HG03439 (cell line): Measurements from ENCODE around the gene ABCB10.
"Not testable (repeated sequence)": the region's sequence is repeated elsewhere in the genome, so short reads cannot be mapped to it uniquely, and the experiment has no call there.

Experiments used
- ATAC-seq: cut with Tn5 transposase; IDR thresholded peaks from one replicate; pipeline ENCODE4 v1.9.1; 2021; ENCODE audit warnings: mild to moderate bottlenecking, moderate library complexity; ENCODE audit not compliant: unreplicated experiment

The ABCB10 gene

DNA sequence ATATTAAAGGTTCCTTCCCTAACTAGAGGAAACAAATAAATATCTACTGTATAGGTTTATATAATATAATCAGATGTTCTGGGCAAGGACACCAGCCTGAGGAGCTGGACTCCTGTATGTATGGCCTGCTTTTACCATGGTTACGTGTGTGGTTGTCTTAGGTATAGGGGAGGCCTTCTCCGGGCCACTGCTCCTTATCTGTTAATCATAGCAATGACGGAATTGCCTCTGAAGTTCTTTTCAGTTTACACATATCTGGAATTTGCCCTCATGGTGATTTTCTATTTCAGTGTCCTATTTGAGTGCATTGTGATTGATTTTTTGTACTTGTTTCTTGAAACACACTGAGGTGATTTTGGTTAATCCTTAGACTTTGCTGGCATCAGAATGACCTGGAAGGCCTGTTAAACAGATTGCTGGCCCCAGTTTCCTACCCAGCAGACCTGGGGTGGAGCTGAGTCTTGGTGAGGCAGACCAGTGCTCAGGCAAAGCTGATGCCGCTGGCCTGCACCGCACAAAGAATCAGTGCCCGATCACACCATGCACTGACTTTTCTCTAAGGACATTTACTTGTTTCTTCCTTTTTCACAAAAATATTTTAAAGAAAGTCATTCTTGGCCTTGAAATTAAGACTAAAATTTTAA lies 18.5 kb downstream of the ABCB10 start:
- no peak for ATAC-seq

DNA sequence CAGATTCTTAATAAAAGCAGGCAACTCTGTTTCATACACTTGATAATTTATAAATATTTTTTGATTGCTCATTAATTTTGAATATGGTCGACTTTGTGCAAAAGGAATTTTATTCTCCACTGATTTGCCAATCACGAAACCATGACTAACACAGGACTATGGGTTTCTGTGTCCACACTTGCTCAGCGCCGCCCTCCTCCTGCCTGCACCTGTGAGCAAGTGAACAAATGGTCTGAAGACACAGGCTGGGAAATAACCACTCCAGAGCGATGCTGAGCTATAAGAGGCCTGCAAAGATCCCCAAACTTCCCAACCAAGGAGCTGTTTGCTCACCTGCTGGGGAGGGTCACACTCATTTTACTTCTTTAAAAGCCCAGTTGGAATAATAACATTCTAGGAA lies 19.6 kb downstream of the ABCB10 start:
- ATAC-seq: no peak

GRCh38 chr1:229537894-229538293 lies 20.6 kb downstream of the ABCB10 start:
- no peak for ATAC-seq

- no peak for ATAC-seq
These were observed 21.5 kb downstream of the ABCB10 start for GRCh38 chr1:229536982-229537381.

- no peak for ATAC-seq
These were observed 23.3 kb downstream of the ABCB10 start for GRCh38 chr1:229535230-229535629.

DNA sequence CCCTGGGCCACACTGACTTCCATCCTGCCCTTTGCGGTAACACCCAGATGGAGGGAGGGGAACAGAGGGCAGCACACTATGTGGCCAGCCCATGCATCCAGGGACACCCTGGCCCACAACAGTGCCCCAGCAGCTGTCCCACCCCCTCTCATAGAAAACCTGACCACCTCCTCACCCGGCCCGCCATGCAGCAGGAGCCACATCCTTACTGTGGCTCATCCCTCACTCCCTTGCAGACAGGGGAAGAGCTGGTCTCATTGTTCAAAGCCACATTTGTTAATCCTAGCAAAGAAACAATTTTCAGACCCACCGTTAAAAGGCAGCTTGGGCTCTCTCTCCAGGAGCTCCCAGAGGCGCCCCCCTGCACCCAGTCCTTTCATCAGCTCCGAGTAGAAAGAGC lies 27.2 kb downstream of the ABCB10 start:
- ATAC-seq: no peak

GRCh38 chr1:229529639-229530038 lies 28.9 kb downstream of the ABCB10 start:
- ATAC-seq: no peak

- ATAC-seq: no peak
These were observed 31.8 kb downstream of the ABCB10 start for GRCh38 chr1:229526695-229527094.

DNA sequence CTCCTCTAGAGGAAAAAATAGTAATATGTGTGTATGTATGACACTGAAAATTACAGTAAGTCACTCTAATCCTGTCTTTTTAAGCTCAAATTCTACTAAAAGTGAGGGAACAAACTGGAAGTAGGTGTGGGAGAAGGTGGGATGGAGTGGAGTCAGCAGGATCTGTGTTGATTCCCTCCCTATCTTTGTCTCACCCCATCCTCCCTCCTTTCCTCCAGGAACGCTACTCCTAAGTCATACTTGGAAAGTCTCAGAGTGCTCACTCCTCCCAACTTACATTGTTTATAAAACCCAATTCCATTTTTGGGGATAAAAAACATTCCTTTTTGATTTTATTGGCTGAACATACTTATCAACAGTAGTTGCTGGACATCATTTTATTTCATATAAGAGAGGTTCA lies 35.5 kb downstream of the ABCB10 start:
- no peak for ATAC-seq

DNA sequence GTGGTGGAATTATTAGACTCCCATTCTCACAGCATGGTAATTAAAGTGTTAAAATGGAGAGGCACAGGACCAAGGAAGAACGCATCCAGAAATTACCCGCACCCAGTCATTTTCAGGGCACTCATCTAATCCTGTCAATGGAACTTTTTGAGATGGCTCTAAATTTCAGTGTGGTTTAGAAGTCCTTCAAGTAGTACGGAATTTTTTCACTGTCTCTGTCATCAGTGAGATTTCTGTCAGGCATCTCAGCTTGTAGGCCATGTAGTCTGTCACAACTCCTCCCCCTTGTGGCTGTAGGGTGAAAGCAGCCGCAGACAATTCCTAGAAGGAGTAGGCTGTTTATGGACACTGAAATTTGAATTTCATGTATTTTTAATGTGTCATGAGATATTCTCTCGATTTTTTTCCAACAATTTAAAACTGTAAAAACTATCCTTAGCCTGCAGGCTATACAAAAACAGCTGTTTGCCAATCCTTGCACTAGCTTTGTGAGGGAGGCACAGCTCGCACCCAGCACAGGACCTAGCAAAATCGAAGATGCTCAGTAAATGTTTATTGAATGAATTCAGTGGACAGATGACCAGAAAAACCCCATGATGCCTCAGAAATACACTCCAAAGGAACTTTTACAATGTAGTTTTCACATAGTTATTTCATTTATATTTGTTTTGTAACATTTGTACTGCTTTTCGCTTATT lies 43.8 kb downstream of the ABCB10 start:
- no peak for ATAC-seq

DNA sequence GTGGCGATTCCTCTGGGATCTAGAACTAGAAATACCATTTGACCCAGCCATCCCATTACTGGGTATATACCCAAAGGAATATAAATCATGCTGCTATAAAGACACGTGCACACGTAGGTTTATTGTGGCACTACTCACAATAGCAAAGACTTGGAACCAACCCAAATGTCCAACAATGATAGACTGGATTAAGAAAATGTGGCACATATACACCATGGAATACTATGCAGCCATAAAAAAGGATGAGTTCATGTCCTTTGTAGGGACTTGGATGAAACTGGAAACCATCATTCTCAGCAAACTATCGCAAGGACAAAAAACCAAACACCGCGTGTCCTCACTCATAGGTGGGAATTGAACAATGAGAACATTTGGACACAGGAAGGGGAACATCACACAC lies 46.9 kb downstream of the ABCB10 start:
- not testable (repeated sequence) for ATAC-seq

- not testable (repeated sequence) for ATAC-seq
These were observed 47.3 kb downstream of the ABCB10 start for GRCh38 chr1:229511201-229511600.

DNA sequence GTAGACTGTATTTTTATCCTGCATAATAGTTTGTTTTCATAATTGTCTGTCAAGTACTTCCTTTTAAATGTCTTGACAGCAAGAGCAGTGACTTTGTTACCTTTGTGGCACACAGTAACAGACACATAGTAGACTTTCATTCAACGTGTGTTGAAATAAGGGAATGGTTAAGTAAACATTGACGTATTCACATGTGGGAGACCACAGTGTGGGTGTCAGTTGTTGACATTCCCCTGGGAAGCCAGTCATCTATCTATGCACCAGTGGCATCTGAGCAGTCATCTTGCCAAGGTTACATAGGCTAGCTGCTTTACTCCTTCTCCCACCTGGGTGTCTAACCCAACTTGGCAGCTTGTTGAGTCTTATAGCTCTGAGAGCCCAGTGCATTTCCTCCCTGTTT lies 48.9 kb downstream of the ABCB10 start:
- no peak for ATAC-seq

DNA sequence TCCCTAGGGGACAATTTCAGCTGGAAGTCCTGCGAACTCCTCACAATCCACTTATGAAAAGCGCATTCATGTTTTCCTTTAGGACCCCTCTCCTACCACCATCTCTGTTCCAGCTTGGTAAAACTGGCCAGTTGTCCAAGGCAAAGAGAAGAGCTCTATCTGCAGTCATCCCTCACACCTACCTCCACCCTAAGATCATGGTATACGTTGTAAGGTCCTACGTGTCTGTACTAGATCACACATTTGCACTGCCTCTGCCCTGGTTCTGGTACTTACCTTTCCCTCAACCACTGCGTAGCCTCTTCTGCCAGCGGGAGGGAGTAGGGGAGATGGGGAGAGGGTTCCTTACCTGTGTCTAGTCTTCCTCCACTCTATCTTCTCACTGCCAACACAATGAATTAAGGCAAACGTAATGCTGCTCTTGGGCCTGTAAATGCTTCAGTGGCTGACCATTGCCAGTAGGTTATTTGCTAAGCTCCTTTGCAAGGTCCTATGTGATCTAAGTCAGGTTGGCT lies 49.6 kb downstream of the ABCB10 start:
- ATAC-seq: no peak

DNA sequence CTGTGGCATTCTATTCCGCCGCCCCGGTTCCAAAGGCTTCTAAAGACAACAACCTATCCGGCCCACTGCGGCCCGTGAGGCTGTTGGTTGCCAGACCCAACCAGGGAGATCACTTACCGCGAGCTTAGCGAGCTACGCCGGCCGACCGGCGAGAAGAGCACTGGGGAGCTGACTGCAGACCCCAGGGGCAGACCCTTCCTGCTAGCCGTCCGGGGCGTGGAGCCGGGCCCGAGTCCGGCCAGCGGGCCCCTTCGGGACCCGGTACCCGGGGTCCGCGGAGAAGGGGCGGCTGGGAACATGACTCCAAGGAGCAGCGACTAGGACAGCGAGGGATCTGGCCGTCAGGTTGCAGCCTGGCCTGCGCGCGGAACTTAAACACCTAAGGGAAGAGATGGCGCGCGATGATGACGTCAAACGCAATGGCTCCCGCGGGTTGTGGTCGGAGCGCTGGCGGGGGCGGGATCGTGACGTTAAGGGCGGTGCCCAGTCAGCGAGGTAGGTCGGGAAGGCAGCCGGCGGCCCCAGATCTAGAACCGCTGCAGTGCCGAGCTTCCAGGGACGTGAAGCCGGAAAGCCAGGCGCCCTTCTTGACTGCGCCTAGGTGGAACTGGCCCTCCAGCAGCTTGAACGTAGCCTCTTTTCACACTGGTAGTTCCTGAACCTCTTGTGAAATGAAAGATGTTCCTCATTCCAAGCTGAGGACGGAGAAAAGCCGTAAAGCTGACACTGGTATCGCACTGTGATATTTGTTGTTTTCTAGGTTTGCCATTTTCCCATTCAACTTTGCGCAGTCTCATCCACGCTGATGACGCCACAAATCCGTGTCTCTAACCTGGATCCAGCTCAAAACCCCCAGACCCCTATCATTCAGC lies 50.3 kb downstream of the ABCB10 start, which contains the start of gene NUP133:
Gene NUP133 (minus strand): TSS at position 391 of the 872 bp plus-strand sequence. CDS start 92 bp downstream, at position 299.
- peak; percentile 96 for ATAC-seq

- peak; percentile 6 for ATAC-seq
These were observed 51.0 kb downstream of the ABCB10 start for GRCh38 chr1:229507502-229507901.

DNA sequence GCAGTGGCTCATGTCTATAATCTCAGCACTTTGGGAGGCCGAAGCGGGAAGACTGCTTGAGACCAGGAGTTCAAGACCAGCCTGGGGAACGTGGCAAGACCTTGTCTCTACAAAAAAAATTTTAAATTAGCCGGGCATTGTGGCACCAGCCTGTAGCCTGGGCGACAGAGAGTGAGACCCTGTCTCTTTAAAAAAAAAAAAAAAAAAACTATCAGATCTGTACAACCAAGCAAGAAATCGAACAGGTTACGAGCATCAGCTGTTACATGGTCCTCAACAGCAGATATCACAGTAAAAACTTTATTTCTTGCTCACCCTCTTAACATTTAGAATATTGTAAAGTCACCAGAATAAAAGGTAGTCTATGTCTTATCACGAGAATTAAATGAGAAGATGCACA lies 51.9 kb downstream of the ABCB10 start:
- ATAC-seq: no peak

DNA sequence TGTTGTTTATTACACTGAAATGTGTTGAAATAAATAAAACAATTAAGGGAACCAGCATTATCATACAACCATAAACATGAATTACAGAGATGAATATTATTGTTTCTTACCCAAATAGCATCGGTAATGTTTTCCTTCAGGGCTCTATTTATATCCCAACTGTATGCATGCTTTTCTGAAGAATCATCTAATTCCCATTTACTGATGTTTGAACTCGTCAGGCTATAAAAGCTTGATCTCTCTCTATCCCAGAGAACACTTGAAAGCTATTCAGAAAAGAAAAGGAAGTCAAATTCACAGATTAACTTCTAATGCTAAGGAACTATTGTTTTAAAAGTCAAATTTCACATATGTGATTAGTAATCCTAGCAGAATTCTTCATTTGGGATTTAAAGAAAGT lies 62.7 kb downstream of the ABCB10 start:
- ATAC-seq: no peak

DNA sequence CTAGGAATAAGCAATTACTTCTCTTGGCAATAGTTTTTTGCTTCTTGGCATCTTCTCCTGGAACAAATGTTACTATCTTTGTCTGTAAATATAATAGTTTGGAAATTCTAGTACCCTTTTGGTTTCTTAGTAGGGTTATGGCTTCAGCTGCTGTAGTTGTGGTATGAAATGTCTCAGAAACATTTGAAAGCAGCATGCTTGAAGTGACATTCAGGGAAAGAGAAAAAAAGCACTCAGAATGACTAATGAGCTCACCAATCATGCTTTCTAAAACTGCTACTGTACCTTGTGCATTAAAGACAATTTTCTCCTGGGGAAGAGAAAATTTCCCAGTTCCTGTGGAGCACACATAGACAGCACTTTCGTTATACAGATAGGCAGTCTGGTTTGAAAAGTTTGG lies 71.3 kb downstream of the ABCB10 start:
- ATAC-seq: no peak

DNA sequence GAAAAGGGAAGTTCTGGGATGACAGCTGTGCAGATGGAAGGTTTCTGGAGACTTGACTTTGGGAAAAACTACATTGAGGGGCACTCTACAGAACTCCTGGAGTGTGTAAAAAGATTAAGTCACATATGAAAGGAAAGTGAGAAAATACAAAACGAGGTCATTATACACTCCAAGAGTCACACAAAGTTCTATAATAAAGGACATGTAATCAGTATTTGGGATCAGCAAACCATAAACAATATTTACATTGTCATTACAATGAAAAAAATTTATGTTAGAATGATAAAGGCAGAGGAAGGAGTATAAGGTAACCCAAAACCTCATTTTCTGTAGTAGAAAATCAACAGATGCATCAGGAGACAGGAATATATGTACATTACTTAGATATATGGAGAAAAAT lies 73.2 kb downstream of the ABCB10 start:
- no peak for ATAC-seq

DNA sequence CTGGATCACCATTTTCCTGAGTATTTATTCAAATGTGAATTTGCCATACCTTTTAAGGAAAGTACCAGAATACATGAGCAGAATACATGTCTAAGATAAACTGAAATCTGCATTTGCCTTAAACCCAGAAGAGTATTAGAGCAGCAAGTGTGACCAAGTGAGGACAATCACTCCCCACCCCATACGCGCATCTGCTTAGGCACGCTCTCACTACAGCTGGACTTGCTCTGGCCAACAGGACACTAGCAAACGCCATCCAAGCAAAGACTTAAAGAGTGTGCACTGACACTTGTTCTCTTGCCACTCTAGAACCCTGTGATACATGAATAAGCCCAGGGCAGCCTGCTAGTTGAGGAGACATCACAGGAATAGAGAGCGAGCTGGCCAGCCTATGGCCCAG lies 76.0 kb downstream of the ABCB10 start:
- no peak for ATAC-seq
